Spleen (tissue), 7 donors: ENCODE measurements around the gene SLC6A18.

Source experiments
- CTCF ChIP-seq, 11 experiments: fragments of 200-600 bp in 7 of 11; fragments of 450-650 bp in 4 of 11; sonication (generic) in 4 of 11; IDR thresholded peaks in 8 of 11; conservative IDR thresholded peaks in 3 of 11; 1 replicate in 7 of 11; 2 replicates in 4 of 11; pipeline versions ENCODE4 v1.4.0 to v1.8.0; 2016 to 2021; ENCODE audit warnings: antibody characterized with exemption in 11 of 11, inconsistent platforms in 4 of 11, mild to moderate bottlenecking in 1 of 11
- POLR2A ChIP-seq, 3 donors: fragments of 450-650 bp; IDR thresholded peaks; one replicate each; pipeline ENCODE4 v1.5.1; 2017; ENCODE audit warnings: antibody characterized with exemption in 3 of 3, mild to moderate bottlenecking in 1 of 3
- donor health status: DM: no; HTN: no; CAD: no; lungs with moderate emphysema.
- donor health status: DM: no; HTN: no; CAD: no.
- donor health status: DM: no; HTN: no; CAD: no.

GRCh38 chr5:1182360-1182632, 42.9 kb upstream of the SLC6A18 start:
- TF ChIP-seq POLR2A (IDR thresholded peaks at IDR 0.05) (no peak), CTCF (IDR thresholded peaks at IDR 0.05 in 8 of 11, conservative IDR thresholded peaks at IDR 0.05 in 3 of 11) (no peak)
